Stimulated activated CD8-positive, alpha-beta memory T cell treated with anti-CD3 and anti-CD28 coated beads, Interleukin-4, amount 100 ng/mL, for 4 hours (primary cell): ENCODE data around the gene PTPRE.

ENCODE experiments used
- DNase-seq, 2 donors: peaks; one replicate each; pipeline ENCODE4 v3.0.0-alpha.2; 2020; ENCODE audit warnings: low read depth in 2 of 2, low spot score in 1 of 2

Gene PTPRE

DNA sequence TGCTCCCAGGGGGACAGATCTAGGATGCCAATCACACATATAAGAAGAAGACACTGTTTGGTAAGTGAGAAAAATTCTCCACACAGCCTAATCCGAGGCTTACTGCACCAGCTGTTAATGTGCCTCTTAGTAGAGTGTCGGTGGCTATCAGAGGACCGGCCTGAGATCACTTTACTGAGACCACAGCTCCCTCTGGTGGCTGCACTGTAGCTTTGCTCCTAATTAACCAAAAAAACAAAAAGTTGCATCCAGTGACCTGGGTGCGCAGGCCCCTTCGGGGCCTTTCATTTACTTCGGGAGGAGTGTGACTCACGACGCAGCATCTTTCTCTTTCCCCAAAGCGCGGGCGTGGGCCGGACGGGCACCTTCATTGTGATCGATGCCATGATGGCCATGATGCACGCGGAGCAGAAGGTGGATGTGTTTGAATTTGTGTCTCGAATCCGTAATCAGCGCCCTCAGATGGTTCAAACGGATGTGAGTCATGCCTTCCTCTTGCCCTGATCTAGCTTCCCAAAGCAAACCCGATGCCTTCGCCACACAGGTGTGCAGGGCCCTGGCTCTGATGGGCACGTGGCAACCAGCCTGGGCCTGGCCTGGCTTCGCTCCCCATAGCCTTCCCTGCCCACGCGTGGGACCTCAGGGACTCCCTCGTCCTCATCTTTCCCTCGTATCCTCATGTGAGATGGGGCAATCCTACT lies 162.6 kb downstream of the PTPRE start:
- peak; percentile 47 to 67 for DNase-seq

DNA sequence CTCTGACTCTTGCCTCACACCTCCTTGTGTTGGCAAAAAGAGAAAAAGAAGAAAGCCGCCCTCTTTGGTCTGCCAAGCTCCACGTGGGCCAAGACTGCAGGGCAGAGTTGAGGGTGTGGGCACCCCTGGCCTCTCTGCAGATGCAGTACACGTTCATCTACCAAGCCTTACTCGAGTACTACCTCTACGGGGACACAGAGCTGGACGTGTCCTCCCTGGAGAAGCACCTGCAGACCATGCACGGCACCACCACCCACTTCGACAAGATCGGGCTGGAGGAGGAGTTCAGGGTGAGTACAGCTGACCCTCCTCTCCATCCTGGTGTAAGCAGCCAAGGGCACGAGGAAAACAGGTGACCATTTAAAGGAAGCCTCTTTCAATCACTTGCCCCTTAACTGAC lies 163.3 kb downstream of the PTPRE start:
- no peak for DNase-seq

DNA sequence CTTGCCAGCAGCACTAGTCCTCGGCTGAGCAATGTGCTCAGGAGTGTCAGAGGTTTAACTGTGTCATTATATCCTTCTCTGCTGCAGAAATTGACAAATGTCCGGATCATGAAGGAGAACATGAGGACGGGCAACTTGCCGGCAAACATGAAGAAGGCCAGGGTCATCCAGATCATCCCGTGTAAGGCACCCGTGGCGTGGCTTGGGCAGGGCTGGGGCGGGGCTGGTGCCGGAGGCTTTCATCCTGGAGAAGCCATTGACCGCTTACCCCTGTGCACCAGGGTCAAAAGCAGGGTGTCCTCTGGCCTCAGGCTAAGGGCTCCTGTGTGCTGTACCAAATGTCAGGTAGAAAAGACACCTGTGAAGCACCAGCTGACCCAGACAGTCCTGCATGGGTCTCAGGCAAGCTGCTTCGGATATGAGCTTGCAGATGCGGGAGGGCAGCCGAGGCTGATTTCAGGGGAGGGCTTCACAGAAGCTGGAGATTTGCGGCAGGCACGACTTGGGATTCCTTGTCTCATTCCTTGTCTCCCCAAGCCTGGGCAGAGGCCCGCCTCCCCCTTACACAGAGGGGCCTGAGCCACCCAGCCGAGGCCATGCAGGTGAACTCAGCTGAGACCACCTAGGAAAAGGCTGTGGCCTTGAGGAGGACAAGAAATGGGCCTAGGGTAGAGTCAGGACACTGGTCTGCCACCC lies 164.0 kb downstream of the PTPRE start:
- no peak for DNase-seq

DNA sequence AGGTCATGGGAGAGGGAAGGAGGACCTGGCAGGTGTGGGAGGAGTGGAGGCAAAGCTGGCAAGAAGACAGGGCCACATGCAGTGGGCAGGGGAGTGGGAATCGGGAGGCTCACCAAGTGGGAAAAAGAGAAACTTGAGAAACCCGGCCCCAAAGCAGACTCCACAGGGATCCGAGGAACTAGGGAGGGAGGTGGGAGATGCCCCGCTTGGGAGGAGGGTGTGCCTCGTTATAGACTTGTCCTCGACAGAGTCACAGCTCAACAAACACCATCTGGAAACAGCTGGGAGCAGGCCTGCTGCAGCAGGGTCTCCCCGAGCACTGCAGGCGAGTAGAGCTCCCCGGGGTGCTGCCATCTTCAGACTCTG lies 164.5 kb downstream of the PTPRE start:
- no peak for DNase-seq

DNA sequence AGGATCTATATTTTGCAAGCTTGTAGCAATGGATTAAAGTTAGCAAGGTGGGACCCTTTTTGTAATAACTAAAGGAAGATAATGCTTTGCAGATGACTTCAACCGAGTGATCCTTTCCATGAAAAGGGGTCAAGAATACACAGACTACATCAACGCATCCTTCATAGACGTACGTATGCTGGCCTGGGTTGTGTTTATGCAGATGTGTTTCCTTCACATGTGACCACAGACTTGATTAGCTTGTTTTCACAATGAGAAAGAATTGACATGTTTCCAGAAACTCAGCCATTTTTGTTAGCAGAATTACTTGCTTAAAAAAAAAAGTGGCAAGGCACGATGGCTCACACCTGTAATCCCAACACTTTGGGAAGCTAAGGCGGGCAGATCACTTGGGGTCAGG lies 165.1 kb downstream of the PTPRE start:
- no peak for DNase-seq

DNA sequence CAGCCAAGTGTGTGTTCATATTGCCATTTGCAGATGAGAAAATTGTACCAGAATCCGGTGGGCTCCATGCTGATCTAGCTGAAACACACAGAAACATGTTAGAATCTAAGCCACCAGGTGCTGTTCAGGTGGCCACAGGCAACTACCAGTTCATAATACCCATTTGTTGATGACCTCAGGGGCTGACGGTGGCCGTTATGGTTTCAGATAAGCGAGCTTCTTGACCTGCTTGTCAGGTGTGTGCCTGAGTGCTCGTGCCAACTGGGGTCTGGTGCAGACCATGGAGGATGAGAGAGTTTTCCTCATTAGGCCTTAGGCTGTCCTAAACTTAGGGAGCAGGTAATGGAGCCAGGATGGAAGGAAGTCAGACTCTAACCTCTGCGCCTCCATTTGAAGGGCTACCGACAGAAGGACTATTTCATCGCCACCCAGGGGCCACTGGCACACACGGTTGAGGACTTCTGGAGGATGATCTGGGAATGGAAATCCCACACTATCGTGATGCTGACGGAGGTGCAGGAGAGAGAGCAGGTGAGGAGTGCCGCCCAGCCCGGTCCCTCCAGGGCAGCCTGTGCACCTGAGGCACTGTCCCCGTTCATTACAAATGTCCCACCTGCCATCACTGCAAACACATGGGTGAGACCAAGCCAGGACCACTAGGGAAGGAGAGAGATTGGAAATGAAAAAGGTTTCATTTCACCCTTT lies 166.2 kb downstream of the PTPRE start:
- DNase-seq: no peak

DNA sequence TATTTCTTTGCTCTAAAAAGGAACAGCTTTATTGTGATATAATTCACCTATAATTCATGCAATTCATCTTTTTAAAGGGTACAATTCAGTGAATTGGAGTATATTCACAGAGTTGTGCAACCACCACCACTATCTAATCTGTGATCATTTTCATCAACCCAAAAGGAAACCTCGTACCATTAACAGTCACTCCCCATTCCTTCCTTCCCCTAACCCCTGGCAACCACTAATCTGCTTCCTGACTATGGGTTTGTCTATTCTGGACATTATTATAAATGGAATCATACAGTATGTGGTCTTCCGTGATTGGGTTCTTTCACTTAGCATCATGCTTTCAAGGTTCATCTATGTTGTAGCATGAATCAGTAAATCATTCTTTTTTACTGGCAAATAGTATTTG lies 167.0 kb downstream of the PTPRE start:
- DNase-seq: no peak

DNA sequence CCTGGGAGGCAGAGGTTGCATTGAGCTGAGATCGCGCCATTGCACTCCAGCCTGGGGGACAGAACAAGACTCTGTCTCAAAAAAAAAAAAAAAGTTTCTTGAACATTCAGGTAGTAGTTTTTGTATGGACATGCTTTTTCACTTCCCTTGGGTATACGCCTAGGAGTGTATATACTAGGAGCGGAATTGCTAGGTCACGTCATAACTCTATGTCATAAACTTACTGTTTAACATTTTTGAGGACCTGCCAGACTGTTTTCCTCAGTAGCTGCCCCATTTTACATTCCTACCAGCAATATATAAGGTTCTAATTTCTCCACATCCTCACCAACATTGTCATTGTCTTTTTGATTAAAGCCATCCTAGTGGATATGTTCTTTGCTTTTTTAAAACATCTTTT lies 167.7 kb downstream of the PTPRE start:
- DNase-seq: no peak

DNA sequence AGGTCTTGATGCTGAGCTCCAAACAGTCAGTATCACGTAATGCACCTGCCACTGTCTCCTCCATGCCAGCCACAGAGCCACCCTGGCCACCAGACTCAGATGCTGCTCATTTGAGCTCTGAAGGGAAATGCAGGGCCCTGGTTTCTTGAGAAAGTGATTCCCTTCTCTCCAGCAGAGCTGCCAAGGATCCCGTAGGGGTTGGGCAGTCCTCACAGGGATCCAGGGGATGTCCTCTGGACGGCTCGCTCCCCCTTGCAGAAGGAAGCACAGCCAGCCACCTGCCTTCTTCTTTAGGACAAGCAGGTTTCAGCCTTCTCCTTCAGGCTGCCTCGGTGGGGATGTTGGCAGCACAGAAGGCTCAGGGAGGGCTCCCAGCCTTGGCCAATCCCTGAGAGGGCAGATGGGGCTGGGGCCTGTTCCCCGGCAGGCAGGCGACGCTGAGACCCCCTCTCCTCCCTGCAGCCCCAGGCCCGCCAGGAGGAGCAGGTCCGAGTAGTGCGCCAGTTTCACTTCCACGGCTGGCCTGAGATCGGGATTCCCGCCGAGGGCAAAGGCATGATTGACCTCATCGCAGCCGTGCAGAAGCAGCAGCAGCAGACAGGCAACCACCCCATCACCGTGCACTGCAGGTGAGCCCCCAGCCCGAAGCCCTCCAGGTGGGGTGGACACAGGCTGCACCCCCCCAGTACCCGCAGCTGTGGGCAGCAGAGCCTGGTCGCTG lies 170.4 kb downstream of the PTPRE start:
- DNase-seq: no peak

DNA sequence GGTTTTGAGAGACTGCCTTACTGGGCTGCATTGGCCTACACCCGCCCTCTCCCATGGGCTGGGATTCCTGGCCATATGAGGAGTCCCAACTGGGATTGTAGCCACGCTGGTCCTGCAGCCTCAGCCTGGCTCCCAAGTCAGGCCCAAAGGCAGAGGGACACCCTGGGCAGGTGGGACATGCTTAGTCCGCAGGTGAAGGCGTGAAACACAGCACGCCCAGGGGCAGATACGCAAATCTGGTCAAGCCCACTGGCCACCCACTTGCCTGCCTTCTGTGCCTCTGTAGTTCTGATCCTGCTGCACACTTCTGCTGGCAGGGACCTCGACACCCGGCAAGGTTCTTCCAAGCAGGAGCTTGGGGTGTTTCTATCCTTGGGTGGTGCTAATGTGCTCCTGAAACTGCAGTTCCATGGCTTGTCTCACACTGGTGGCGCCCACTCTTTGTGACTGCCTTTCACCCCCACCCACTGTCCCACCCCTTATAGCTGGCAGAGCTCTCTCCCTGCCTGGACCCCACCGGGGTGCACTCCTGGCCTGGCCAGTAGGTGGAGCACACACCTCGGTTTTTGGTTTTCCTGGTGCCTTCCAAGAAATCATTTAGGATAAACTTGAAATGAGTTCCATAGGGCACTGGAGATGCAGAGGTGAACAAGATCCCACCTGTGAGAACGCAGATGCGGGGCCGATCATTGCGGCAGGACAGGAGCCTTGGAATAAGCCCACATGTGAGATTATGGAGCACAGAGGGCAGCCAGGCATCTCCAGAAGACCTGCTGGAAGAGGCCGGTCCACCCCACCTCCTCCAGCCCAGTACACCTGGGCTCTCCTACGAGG lies 171.4 kb downstream of the PTPRE start:
- no peak for DNase-seq

DNA sequence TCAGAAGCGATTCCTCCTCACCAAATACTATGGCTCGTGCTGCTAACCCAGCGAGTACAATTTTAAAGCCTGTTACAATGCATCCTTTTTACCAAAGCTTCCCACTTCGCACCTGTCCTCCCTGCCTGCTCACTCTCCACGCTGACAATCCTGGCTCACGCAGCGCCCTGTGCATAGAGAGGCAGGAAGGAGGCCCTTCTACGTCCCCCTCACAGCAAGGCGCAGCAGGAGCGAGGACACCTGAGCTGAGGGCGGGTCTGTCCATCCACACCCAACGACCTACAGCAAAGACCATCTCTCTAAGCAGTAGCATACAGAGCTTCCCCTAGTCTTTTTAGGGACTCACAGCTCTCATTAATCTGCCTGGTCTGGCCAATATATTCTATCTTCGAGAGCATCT lies 173.3 kb downstream of the PTPRE start:
- no peak for DNase-seq

DNA sequence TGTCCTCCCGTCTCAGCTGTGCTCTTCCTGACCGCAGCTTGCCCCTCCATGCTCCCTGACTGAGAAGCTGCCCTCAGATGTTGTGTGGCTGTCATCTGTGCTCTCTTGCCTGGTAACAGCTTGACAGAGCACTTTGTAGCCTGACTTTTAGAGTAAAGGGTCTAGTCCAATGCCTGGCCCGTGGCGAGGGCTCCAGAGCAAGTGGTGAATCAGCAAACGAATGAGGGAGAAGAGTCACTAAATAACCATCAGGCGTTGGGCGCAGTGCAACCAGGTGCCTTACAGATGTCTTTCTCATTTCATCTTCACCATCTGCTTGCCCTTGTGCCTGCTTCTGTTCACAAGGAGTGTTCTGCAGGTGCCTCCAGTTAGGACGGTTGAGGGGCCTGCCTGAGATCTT lies 173.7 kb downstream of the PTPRE start:
- DNase-seq: no peak

DNA sequence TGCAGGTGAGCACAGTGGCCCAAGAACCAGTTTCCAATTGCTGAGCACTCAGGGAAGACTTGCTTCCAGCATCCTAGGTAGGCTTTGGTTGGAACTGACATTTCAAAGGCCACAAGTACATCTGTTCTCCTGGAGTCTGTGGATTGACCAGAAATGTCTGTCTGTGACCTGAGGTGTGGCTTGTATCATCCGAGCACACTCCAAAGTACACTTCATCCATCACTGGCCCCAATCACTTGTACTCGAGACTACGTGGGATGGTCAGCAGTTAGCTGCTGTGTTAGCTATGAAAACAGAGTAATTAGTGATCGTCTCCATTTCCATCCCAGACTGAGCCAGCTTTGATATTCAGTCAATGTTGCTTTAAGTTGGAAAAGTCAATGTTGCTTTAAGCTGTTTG lies 174.3 kb downstream of the PTPRE start:
- no peak for DNase-seq

DNA sequence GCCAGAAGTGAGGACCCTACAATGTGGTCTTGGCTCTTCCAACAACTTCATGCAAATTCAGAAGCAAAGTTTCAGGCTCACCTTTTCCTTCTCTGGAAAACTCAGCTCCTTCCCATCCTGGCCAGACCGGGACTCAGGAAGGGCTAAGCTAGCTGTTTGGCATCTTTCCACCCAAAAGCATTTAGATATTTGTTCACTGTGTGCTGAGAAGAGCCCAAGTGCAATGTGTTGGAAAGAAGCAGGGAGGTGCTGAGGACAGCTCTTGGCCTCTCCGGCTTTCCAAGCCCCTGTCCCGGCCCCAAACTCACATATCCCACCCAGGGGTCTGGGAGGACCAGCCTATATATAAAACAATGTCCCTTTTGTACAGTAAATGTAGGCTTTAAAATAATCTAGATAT lies 174.8 kb downstream of the PTPRE start:
- no peak for DNase-seq

DNA sequence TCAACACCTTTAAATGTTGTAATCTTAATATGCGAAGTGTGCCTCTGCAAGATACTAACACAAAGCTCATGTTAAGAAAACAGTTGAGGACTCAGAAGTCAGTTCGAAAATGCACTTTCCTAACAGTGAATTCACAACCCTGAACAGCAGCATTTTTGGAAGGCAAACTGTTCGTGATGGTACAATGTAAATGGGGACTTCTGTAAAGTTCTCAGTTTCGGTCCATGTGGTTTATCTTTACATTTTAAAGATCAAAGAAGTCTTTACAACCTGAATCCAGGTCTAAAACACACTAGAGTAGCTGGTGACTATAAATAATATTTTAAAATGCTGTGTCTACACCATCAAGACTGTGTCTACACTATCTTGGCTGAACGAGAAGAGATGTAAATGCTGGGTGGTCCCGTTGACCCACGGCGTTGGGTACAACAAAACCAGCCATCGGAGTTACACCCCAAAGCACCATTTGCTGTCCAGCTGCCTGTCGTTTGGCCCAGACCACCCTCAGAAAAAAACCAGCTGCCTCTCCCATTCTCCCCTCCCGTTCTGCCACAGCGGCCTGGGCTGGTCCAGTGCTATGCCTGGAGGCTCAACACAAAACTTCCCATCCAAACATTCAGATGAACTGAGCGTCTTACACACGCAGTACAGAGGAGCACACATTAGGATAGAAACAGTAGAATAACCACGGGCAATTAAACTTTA lies 176.4 kb downstream of the PTPRE start:
- no peak for DNase-seq

DNA sequence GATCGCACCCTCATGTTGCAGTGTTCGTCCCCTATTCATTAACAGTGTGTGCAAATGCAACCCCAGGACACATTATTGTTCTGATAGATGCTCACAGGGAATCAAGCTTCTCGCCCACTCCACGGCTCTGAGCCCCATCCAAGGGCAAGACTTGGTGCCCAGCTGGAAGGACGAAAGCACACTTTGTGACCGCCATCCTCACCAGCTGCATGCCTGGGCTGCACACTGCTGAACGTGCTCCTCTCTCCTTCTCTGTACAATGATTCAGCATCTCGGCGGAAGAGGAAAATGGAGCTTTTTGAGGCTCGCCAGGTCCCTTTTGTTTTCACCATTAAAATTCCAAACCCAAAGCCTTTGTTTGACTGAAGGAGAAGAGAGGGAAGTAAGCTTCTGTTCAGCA lies 177.5 kb downstream of the PTPRE start:
- no peak for DNase-seq

DNA sequence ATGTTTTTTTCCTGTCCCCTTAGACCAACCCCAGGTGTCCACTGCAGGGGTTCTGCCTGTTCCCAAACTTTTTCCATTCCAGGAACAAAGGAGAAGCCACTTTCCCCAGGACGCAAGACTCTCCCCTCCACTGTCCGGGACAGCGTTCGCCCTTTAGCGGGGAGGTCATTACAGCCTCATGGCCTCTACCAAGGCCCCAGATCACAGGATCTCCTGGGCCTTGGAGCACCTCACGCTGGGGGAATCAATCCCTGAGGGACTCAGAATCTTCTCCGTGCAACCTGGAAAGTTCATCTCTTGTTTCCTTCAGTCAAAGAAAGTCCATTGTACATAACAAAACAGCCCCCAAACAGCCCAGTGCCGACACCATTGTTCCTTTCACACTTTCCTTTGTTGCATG lies 178.1 kb downstream of the PTPRE start:
- DNase-seq: no peak

DNA sequence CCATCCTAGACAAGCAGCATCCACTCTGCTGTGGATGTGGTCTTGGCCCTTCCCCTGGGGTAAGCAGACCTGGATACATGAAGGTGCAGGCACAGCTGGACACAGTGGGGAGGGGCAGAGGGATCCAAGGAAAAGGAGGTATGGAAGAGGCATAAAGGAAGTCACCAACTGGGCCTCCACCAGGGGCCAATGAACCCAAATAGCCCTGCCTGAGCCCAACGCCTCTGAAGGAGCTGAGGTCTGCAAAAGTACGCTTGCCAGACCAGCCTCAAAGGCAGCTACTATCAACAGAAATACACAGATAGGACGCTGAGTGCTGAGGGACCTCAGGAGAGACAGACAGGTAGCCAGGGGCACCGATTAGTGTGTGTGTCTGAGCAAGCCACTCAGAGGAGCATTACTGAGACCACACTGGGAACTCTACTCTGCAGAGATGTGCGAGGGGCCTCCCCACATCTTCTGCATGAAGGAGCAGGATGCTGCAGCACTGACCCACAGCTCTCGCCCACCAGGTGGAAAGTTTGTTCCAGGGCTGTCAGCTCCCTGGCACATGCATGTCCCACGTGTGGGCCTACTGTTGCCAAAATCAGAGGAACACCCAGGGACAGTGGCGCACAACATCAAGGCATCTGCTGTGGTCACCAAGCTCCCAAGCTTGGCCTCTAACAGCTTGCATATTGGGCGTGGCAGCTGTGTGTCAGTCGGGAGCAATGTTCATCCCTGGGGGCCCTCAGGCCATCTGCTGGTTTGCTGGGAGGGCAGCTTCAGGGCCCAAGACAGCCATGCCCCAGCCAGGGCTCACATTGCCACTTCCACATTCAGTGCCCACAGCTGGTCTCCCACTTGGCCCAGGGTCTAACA lies 179.3 kb downstream of the PTPRE start:
- DNase-seq: no peak

DNA sequence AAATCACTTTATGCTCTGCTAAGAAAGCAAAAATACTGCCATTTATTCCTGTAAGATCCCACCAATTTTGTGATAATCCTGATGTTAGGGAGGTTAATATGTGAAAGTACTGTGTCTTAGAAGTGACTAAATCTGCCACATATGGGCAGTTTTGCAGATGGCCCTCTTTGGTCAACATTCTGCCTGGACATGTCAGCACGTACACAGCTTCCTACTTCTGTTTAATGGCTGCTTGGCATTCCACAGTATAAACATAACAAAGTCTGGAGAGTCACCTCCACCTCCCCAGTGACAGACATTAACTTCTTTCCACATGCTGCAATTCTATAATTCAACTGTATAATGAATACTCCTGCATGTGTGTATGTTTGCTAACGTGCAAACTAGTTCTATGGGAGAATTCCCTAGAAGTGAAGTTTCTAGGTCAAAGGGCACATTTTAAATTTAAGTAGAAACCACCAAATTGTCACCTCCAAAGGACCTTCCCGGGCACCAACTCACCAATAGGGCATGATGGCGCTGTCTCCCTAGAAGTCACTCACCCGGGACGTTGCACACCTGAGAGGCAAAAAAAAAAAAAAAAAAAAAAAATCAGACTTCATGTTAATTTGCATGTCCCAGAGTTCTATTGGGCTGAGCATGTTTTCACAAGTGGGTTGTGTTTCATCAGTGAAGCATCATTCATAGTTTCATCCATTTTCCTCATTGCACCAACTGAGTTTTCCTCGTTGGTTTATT lies 180.4 kb downstream of the PTPRE start:
- no peak for DNase-seq
